Activated CD8-positive, alpha-beta memory T cell treated with anti-CD3 and anti-CD28 coated beads for 4 hours (primary cell): ENCODE data around the gene SKAP1.
A peak's percentile ranks its signal among the peaks of the same experiment; 100 is the strongest.

Experiments
- DNase-seq, 2 donors: peaks; one replicate each; pipeline ENCODE4 v3.0.0-alpha.2; 2020; ENCODE audit warnings: low read depth in 2 of 2

Gene SKAP1

DNA sequence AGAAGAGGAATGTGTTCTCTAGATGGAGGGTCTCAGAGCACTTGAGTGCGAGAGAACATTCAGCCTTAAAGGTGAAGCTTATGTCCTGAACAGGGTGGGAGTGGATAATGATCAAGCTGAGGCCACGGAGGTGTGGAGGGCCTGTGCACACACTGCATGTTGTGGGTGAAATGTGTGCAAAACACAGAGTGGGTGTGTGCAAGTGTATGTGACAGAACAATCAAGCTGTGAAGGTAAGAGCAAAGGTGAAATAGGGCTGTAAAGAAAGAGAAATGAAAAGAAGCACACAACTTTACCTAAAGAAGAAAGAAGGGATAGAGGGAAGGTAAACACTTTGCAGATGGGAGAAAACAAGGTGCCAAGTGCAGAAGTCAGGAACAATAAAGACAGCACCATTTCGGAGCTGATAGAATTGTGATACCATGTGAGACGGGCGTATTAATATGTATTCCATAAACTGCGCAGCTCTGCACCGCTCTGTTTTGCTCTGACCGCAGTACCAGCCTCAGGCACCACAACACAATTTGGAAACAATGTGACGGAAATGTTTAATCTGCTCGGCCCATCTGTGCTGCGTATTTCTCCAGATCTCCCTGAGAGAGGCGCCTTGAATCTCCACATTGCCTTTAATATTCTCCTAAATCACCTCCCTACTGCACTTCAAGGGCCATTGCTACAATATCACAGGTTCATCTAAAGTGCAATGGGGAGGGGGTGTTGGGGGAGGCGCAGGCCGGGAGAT, 281.8 kb downstream of the SKAP1 start:
- DNase-seq = no peak

- DNase-seq = no peak
Observed at GRCh38 chr17:48144976-48145798, 284.8 kb downstream of the SKAP1 start.

DNA sequence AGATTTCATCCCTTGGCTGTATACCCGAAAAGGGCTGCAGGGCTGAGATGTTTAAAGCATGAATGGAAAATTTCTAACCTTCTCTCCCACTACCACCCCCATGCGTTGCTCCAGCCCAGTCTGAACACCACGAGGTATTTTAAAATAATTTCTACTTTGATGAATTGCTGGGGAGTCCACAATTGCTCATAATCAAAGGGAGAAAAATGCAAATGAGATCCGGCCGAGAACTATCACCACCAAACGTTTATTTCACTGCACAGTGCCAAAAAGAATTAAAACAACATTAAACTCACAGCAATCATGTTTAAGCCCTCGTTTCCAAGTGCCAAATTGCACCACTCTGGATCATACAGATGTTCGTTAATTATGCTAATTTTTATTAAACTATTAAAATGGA, 285.8 kb downstream of the SKAP1 start:
- no peak for DNase-seq

GRCh38 chr17:48143629-48144028, 286.4 kb downstream of the SKAP1 start:
- no peak for DNase-seq

DNA sequence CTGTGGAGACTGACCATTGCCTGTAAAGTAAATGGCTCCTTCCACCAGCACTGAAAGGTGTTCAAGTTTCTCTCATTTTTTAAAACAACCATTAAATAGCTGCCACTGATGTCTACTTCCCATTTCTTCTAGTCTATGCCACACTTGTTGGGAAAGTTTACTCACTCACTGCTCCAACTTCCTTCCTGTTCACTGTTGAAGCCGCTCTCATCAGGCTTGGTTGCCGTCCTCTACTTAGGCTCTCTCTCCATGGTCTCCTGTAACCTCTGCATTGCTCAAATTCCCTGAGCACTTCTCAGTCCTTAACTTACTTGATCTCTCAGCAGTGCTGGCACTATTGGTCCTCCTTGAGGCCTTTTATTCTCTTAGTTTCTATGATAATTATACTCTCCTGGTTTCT, 290.1 kb downstream of the SKAP1 start:
- no peak for DNase-seq

GRCh38 chr17:48137656-48138055, 292.4 kb downstream of the SKAP1 start:
- no peak for DNase-seq

GRCh38 chr17:48134912-48135480, 295.0 kb downstream of the SKAP1 start:
- DNase-seq = no peak

- no peak for DNase-seq
Observed at GRCh38 chr17:48132385-48132784, 297.6 kb downstream of the SKAP1 start.

DNA sequence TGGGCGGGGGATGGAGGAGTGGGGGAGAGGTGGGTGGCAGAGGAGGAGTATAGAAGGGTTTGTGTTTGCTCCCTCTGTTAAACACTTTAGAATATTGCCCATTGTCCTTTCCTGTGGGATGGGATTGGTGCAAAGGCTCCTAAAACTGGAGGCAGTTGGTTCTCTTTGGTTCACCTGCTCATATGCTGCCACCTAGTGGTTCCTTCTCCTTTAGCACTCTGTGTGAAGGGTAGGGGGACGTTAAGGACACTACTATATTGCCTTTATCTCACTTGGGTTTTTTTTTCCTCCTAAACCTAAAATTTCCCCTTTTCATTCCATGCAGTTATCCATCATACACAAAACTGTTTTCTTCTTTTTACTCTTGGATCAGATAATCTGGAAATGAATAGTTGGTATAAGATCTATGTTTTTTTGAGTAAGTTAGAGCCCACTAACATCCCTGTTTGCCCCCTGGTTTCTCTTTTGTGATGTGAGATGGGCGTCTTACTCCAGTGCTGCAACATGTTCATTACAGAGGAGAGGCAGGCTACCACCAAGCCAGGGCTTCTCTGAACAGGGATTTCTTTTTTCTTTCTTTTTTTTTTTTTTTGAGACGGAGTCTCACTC, 298.7 kb downstream of the SKAP1 start:
- DNase-seq = peak; percentile 18 to 33

DNA sequence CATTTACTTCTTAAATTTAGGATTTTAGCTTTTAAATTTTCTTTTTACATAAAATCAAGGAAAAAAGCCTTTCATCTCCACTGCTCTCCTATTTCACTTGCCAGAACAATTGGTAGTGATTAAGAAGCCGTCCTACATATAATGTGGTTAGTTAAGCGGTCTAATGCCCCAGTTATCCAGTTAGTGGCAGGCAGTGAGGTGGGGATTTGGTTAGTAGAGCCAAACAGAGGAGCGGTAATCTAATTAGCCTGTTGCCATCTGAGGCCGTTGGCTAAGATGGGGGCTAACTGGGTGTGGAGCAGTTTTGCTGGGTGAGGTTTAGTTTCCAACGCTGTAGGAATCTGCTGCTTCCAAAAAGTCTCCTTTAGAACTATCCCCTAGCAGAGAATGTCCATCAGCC, 300.0 kb downstream of the SKAP1 start:
- no peak for DNase-seq

DNA sequence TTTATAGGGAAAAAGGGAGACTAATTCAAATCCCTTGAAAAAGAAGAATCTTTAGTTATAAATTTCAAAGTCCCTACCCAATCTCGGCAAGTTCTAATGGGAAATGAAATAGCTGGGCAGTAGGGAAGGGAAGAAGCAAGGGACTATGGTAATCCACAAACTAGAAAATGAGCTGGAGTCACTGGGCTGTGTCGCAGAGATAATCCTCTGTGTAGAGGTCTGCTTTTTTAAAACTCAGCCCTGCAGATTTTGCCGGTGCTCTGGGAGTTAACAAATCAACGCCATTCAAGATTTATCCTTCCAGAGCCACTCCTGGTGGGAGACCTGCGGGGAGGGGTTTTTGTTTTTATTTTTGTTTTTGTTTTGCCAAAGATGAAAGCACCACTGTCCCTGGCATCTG, 301.6 kb downstream of the SKAP1 start:
- DNase-seq = no peak

DNA sequence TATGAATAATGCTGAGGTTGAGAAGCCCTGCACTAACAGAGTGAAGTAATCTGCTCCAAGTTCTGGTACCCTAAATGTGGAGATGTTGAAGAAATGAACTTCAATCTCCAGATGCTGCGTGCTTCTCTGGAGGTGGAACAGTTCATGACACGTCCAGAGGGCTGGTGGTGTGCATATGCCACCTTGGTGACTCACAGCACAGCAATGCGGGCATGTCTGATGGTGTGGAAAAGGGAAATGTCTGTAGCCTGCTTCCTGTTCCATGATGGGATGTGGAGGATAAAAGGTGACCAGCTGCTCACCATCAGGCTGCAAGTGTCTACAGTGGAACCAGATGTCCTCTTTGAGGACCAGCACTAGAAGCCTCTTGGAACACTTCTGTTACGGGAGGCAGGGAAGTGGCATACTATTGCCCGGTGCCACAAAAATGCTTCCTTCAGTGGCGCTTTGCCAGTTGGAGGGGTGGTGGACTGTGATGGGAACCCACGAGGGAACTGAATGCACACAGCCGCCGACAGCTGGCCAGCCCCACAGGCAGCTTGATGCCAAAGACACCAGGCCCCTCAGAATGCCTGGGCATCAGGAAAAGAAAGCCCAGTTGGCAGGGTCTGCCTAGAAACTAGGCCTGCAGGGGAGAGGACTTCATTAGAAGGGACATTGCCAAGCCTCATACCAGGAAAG, 302.5 kb downstream of the SKAP1 start:
- no peak for DNase-seq

DNA sequence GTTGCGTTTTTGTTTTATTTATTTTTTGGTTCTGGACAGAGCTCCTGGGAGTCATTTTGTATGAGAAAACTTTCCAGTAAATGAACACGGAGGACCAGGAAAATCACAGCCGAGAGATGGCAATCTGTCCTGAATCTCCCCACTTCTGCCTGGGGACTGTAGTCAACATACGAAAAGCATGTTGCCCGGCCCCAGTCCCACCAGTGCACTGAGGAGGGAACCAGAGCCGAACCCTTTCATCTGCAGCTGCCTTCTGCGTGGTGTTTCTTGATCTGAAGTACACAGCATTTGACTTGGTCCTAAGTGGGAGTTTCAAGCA, 303.5 kb downstream of the SKAP1 start:
- DNase-seq = no peak

GRCh38 chr17:48125829-48126531, 304.0 kb downstream of the SKAP1 start:
- no peak for DNase-seq

- no peak for DNase-seq
Observed at GRCh38 chr17:48123776-48124388, 306.1 kb downstream of the SKAP1 start.

- no peak for DNase-seq
Observed at GRCh38 chr17:48123111-48123510, 306.9 kb downstream of the SKAP1 start.

- DNase-seq = no peak
Observed at GRCh38 chr17:48122665-48123045, 307.4 kb downstream of the SKAP1 start.

DNA sequence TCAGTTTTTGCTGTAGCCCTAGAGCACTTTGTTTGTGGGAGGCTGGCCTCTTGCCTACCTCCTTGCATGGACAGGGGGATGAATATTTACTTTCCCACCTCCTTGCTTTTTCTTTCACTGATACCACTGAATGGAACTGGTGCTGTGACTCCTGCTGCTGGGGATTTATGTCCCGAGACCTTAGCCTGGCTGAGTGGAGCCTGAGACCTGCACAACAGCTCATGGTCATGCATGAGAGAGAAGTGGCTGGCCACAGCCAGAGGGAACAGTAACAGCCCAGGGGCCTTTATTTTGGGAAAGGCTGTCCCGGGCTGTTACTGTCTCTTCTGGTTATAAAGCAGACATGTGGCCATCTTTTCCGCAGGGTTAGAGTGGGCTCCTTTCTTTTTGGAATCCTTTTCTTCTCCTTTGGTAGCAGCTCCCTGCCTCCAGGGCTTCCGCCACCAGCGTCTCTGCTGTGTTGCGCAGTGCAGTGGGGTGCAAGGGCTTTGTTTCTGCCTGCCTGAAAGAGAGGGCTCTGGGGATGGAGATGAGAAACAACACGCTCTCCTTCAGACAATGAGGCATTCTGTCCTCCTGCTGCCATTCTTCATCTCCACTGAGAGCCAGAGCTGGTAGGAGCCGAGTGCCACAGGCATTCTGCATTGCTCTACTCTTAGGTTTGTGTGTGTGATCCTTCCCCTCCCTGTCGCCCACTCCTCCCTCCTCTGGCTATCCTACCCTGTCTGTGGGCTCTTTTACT, 307.9 kb downstream of the SKAP1 start:
- no peak for DNase-seq

- no peak for DNase-seq
Observed at GRCh38 chr17:48113201-48113676, 316.8 kb downstream of the SKAP1 start.

- DNase-seq = no peak
Observed at GRCh38 chr17:48111937-48112241, 318.1 kb downstream of the SKAP1 start.
